NCI-H748 treated with DMSO at 0.1 percent for 48 hours (cell line): ENCODE data around the gene TTC16.
A peak's percentile ranks its signal among the peaks of the same experiment; 100 is the strongest.
"Not testable (repeated sequence)": the region's sequence is repeated elsewhere in the genome, so short reads cannot be mapped to it uniquely, and the experiment has no call there.

ENCODE experiments used
- DNase-seq: peaks from one replicate; lab custom pipeline; 2025; lab: John Stamatoyannopoulos, UW

TTC16 gene

DNA sequence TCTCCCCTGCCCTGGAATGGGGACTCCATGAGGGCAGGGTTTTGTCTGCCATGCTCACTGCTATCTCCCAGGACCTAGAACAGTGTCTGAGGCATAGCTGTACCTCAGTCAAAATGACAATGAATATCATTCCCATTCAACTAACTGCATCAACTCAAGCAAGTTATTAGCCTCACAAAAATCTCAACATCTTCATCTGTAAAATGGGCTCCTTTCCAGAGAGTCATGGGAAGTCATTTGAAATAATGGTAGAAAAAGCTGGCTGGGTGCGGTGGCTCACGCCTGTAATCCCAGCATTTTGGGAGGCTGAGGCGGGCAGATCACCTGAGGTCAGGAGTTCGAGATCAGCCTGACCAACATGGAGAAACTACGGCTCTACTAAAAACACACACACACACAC lies 53.2 kb downstream of the TTC16 start:
- DNase-seq, result no peak

DNA sequence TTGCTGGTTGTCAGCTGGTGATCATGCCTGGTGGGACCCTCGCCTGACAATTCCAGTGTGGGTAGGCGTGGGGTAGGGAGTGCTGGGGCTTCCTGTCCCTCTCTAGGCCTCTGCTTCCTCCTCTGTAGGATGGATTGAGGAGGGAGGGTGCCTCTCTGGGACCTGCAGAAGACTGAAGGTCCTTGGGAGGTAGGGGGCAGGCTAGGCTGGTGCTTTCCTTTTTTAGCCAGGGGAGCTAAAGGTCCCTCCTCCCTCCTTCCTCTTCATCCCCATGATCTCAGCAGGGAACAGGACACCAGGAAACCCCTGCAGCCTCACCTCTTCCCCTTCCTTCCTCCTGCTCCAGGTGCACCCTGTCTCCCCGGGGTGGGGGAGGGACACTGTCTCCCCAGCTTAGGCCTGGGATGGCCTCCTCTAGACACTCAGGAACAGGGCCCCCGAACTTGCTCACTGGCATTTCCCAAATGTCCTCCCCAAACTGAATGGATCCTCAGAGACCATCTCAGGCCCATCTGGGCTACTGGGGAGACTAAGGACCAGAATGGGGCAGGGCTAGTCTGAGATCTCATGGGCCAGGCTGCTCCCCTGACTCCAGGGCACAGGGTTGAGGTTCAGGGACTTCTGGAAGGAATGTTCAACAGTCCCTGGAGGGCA lies 54.2 kb downstream of the TTC16 start:
- DNase-seq, result no peak

DNA sequence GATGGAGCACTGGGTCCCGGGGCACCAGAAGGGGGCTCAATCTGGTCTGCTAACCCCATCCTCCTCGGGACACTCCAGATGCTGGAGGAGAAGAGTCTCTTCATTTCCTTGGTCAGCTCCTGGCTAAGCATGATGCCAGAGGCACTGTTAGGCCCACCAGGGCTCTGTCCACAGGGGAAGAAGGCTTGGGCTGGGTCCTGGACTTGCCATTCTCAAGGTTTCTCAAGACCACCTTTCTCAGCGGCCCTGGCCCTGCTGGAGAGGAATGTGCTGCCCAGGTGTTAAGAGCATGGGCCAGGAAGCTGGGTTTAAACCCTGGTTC lies 54.7 kb downstream of the TTC16 start:
- DNase-seq, result no peak

DNA sequence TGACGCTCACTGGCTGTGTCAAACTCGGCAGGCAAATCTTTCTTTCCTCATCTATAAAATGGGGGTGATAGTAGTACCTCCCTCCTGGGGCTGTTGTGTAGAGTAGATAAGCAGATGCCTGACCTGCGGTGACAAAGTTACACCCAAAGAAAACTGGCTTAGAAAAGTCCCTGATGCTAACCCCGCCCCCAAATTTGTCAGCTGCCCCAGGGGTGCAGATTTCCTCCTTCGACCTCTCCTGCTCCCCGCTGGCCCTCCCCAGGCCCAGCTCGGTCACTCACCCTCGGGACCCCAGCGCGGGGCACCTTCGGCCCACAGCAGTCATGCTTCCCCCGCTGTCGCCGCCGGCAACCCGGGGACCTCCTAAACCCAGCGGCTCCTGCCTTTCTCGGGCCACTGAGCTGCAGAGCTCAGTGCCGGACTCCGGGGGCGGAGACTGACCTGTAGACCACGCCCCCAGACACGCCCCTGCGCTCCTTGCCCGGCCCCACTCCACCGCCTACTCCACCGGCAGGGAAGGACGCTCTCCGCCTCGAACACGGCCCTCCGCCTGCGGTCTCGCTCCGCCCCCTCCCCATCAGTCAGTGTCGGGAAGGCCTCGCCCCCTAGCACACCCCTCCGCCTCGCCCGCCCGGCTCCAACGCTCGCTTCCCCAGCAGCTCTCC lies 55.2 kb downstream of the TTC16 start:
- peak; percentile 96 for DNase-seq

DNA sequence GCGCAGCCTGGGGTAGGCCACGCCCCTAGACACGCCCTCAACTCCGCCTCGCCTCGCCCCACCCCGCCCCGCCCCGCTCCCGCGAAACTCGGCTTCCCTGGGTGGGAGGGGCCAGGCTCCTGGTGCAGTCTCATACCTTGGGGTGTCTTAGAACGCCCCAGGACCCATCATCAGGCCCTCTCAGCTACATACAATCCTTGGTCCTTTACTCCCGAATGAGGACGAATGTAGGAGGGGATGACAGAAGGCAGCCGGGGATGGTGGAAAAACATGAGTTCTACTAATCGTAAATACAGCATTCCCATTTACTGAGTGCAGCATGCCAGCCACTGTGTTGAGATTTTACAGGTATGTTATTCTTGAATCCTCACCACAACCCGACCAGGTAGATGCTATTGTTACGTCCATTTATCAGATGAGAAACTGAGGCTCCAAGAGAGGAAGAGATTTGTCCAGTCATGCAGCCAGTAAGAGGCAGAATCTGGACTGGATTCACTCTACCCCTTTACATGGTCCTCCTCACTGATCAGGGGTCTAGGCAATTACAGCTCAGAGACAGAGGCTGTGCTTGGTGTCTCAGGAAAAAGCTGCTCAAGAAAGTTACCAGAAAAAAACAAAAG lies 55.8 kb downstream of the TTC16 start:
- no peak for DNase-seq

DNA sequence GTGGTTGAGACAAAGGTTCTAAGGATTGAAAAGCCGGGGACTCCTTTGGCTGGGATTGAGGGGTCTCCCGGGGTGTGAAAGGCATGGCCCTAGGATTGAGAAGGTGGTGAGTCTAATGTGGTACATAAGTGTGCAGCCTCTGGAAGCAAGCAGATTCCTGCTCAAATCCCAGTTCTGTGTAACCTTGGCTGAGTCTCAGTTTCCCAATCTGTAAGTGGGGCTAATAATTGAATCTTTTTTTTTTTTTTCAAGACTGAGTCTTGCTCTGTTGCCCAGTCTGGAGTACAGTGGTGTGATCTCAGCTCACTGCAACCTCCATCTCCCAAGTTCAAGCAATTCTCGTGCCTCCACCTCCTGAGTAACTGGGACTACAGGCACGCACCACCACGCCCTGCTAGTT lies 56.7 kb downstream of the TTC16 start:
- DNase-seq, result no peak

DNA sequence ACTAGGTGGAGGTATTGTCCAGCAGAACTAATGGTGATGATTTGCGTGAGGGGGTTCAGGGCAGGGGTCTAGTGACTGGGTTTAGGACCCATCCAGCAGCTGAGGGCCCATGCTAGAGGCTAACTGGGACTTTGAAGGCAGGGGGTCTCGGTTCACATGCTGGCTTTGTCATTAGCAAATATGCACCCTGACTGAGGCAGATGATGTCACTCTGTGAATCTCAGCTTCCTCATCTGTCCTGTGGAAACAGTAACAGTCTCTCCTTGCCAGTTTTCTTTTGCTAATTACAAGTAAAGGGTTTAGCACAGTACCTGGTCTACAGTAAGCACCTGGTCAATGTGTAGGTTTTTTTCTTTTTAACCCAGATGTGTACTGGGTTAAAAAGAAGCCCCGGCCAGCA lies 57.4 kb downstream of the TTC16 start:
- DNase-seq, result no peak

DNA sequence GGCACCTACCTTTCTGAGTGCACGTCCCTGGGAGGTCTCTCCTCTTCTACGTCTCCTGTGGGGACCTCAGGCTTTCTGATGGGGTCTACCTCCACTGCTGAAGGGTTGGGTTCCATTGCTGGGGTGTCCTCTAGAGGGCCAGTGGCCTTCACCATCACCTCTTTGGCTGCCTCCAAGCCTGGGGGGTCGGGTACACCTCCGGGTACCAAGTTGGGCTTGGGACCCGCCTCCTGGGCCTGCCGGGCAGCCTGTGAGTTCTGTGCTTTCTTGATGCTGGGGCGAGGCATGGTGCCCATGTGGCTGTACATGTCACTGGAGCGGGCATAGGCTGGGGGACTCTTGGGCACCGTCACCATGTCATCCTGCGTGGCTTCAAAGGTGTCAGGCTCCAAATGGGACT lies 58.1 kb downstream of the TTC16 start:
- DNase-seq, result no peak

DNA sequence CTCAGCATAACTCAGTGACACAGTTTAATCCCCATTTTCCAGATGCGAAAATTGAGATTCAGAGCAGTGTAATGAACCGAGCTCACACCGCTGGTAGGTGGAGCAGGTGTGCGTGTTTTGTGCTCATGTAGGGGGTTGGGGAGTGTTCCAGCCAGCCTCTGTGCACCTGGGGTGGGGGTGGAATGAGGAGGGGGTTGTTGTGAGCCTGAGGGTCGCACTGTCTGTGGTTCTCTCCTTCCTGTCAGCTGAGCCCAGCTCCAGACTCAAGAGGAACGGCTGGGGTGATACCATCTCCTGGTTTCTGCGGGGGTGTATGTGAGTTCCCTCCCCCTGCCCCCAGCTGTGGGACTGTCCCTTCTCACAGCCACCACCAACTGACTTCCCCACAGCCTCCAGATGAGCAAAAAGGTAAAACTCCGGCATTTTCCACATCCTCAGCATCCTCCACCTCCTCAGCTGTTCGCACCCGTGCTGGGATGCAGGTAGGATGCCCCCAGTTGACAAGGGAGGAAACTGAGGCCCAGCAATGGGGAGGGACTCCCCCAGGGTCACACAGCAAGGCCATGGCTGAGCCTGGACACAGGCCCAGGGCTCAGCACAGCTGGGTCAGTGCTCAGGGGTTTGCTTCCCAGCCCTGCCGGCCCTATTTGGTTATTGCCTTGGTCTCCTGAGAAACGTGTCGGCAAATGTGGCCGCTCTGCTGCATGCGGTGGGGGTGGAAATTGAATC lies 60.5 kb downstream of the TTC16 start:
- no peak for DNase-seq

DNA sequence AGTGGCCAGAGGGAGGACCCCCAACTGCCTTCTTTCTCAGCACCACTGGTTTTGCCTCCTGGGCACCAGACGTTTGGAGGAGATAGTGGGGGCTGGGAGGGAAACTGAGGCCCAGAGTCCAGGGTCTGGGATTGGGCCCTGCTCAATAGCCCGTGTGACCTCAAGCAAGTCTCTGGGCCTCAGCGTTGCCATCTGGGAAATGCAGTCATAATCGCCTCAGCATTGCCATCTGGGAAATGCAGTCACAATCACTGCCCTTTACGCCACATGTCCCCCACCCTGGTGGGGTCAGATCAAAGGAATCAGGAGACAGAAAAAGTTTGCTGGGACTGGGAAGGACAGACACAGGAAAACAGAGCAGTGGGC lies 61.0 kb downstream of the TTC16 start:
- no peak for DNase-seq

DNA sequence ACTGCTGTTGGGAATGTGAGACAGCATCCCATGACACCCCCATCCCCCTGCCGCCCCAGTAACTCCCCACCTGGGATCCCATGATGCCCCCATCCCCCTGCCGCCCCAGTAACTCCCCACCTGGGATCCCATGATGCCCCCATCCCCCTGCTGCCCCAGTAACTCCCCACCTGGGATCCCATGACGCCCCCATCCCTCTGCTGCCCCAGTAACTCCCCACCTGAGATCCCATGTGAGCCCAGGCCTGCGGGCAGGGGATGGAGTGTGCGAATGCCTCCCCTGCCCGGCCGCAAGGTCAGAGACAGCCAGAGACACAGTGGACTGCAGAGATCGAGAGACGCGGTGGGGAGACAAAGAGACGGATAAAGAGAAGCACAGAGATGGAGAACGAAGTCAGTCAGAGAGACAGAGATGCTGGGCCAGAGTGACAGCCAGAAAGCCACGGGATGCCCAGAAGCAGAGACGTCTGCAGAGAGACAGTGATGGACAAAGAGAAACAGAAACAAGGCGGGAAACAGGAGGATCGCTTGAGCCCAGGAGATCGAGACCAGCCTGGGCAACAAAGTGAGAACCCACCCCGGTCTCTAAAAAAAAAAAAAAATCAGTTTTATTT lies 61.6 kb downstream of the TTC16 start:
- no peak for DNase-seq

DNA sequence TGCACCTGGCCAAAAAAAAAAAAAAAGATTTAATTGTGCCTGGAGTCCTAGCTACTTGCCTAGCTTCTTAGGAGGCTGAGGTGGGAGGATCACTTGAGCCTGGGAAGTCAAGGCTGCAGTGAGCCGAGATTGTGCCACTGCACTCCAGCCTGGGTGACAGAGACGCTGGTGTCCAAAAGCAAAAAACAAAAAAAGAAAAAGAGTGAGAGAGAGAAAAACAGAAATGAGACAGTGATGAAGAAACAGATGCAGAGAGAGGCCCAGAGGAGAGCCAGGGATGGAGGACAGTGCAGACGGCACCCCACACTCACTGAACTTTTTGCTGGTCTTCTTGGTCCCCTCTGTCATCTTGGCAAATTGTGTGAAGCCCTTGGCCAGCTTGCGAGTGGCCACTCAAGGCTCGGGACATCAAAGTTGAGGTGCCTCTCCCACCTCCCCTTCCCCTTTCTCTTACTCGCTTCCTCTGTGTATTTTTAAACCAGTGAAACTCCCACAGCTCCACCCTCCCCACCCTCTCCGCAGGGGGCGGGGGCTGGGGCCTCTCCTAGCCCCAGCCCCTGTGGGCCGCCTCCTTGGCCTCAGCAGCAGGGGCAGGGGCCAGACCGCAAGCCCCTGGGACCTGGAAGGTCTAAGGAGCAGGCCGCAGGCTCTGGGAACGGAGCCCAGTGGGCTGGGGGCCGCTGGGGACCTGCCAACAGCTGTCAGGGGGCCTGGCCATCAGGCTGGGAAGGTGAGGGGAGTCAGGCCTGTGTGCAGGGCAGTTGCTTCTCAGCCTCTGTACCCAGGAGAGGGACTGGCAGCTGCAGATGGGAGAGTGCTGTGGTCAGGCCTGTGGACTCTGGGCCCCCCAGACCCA lies 62.6 kb downstream of the TTC16 start, which contains the start of gene SH2D3C:
SH2D3C (minus strand) TSS at position 387 of the 856 bp plus-strand sequence; CDS start at position 348, 39 bp downstream.
- DNase-seq, result no peak

DNA sequence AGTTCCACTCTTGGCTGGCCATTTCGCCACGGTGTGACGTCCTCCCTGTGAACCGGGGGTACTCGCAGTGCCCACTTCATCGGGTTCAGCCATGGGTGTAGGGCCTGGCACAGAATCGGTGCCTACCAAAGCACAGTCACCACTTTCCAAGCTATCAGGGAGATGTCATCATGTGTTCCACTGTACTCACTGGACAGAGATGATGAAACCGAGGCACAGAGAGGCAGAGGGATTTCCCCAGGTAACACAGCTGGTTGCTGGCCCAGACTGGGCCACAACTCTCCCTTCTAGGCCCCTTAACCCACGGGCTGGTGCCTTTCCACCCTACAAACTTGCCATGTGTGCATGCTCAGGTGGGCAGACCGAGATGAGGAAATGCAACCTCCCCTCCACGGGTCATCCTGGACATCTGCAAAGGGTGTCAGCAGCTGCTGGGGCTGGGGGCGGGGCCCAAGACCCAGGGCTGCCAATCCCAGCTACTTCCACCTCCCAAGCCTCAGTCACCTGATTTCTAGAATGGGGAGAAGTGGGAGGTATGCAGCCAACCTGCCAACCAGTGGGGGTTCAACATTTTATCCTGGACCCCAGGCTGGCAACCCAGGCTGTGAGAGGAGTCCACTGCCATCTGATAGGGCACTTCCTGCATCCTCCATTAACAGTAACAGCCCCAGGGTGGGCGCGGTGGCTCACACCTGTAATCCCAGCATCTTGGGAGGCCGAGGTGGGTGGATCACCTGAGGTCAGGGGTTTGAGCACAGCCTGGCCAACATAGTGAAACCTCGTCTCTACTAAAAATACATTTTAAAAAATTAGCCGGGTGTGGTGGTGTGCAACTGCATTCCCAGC lies 63.5 kb downstream of the TTC16 start:
- no peak for DNase-seq

DNA sequence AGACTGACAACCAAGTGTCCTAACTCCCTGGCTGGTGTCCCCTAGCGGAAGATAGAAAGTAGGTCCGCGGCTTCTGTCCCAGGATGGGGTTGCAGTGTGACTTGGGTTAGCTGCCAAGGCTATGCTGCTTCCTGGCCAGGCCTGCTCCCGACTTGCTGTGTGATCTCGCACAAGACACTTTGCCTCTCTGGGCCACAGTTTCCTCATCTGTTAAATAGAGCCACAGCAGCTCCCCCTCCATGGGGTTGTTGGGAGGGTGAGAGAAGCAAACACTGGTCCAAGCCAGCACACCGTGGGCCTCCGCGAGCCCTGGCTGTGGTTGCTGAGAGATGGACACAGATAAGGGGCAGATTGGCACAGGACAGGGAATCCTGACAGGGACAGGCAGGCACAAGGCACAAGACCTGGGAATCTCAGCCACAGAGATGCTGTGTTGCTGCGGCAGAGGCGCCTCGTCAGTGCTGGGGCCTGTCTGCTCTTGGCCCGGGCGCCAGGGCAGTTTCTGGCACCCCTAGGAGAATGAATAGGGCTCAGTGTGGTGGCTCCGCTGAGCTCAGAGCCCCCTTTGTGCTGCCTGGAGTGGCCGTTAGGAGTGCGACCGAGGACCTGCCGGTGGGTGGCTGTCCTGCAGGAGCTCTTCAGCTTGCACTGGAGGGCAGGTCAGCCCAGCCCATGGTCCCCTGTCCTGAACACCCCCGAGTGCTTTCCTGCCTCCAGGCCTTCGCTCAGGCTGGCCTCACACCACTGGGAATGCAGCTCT lies 64.4 kb downstream of the TTC16 start:
- no peak for DNase-seq

DNA sequence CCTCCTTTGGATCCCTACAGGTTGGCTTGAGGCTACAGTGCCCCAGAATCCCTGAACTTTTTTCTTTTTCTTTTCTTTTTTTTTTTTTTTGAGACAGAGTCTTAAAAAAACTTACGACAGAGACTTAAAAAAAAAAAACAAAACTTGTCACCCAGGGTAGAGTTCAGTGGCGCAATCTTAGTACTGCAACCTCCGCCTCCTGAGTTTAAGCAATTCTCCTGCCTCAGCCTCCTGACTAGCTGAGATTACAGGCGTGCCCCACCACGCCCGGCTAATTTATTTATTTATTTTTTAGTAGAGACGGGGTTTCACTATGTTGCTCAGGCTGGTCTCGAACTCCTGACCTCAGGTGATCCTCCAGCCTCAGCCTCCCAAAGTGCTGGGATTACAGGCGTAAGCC lies 65.0 kb downstream of the TTC16 start:
- not testable (repeated sequence) for DNase-seq
